Duodenal mucosa (tissue), 2 donors: Measurements from ENCODE around the gene COL5A1.

ENCODE experiments used
- H3K27ac ChIP-seq: one replicate; pipeline ENCODE4 v1.7.0; 2013; ENCODE audit warnings: low read depth, low read length
- H3K27me3 ChIP-seq, 2 donors: one replicate each; pipeline ENCODE4 v1.7.0; 2013; ENCODE audit warnings: low read length in 2 of 2, control low read depth in 1 of 2; ENCODE audit not compliant: insufficient read depth in 2 of 2, control insufficient read depth in 1 of 2
- H3K36me3 ChIP-seq, 2 donors: one replicate each; pipeline ENCODE4 v1.7.0; 2013; ENCODE audit warnings: low read length in 2 of 2, control low read depth in 1 of 2; ENCODE audit not compliant: insufficient read depth in 2 of 2, control insufficient read depth in 1 of 2
- H3K4me1 ChIP-seq, 2 donors: one replicate each; pipeline ENCODE4 v1.7.0; 2013; ENCODE audit warnings: low read length in 2 of 2, control low read depth in 1 of 2; ENCODE audit not compliant: insufficient read depth in 2 of 2, control insufficient read depth in 1 of 2
- H3K4me3 ChIP-seq, 2 donors: one replicate each; pipeline ENCODE4 v1.7.0; 2013; ENCODE audit warnings: low read length in 2 of 2, low read depth in 1 of 2
- H3K9ac ChIP-seq, 2 donors: one replicate each; pipeline ENCODE4 v1.7.0; 2013; ENCODE audit warnings: low read length in 2 of 2, low read depth in 1 of 2
- H3K9me3 ChIP-seq, 2 donors: one replicate each; pipeline ENCODE4 v1.7.0; 2013; ENCODE audit warnings: low read length in 2 of 2, control low read depth in 1 of 2; ENCODE audit not compliant: control insufficient read depth in 1 of 2

COL5A1 gene

GRCh38 chr9:134619983-134620661 is 21.5 kb upstream of the COL5A1 start:
- Histone ChIP-seq H3K9me3 (no peaks in the 10 kb centered on the region), H3K27ac (no peak overlapping the region), H3K4me1 (no peaks in the 10 kb centered on the region), H3K36me3 (no peaks in the 10 kb centered on the region), H3K27me3 (no peaks in the 10 kb centered on the region), H3K4me3 (no peak overlapping the region), H3K9ac (no peak overlapping the region)

- no peaks in the 10 kb centered on the region for H3K27me3 ChIP-seq
Measured at GRCh38 chr9:134620751-134621557, 20.6 kb upstream of the COL5A1 start.

GRCh38 chr9:134621558-134622110 is 20.0 kb upstream of the COL5A1 start:
- H3K27ac ChIP-seq: no peak overlapping the region
- H3K9ac ChIP-seq: no peak overlapping the region
- H3K9me3 ChIP-seq: no peaks in the 10 kb centered on the region
- no peaks in the 10 kb centered on the region for H3K4me1 ChIP-seq
- H3K27me3 ChIP-seq: no peaks in the 10 kb centered on the region
- H3K4me3 ChIP-seq: no peak overlapping the region
- H3K36me3 ChIP-seq: no peaks in the 10 kb centered on the region

More at GRCh38 chr9:134620751-134621557, 20.6 kb upstream of the COL5A1 start:
- no peak overlapping the region for H3K9ac ChIP-seq
- no peaks in the 10 kb centered on the region for H3K36me3 ChIP-seq
- no peak overlapping the region for H3K4me3 ChIP-seq
- no peak overlapping the region for H3K27ac ChIP-seq
- H3K4me1 ChIP-seq: no peaks in the 10 kb centered on the region
- H3K9me3 ChIP-seq: no peaks in the 10 kb centered on the region

- H3K9me3 ChIP-seq: no peaks in the 10 kb centered on the region
- H3K9ac ChIP-seq: no peak overlapping the region
- H3K27me3 ChIP-seq: no peaks in the 10 kb centered on the region
- H3K4me1 ChIP-seq: no peaks in the 10 kb centered on the region
- H3K27ac ChIP-seq: no peak overlapping the region
- H3K36me3 ChIP-seq: no peaks in the 10 kb centered on the region
- H3K4me3 ChIP-seq: no peak overlapping the region
Measured at GRCh38 chr9:134622896-134623257, 18.7 kb upstream of the COL5A1 start.

GRCh38 chr9:134623258-134624066 is 18.1 kb upstream of the COL5A1 start:
- H3K9me3 ChIP-seq: no peaks in the 10 kb centered on the region
- no peaks in the 10 kb centered on the region for H3K27me3 ChIP-seq
- no peak overlapping the region for H3K27ac ChIP-seq
- no peaks in the 10 kb centered on the region for H3K36me3 ChIP-seq
- H3K4me1 ChIP-seq: no peaks in the 10 kb centered on the region
- no peak overlapping the region for H3K9ac ChIP-seq
- no peak overlapping the region for H3K4me3 ChIP-seq

GRCh38 chr9:134624137-134624591 is 17.4 kb upstream of the COL5A1 start:
- H3K4me1 ChIP-seq: no peaks in the 10 kb centered on the region
- no peak overlapping the region for H3K4me3 ChIP-seq
- no peaks in the 10 kb centered on the region for H3K36me3 ChIP-seq
- H3K9ac ChIP-seq: no peak overlapping the region
- no peak overlapping the region for H3K27ac ChIP-seq
- H3K27me3 ChIP-seq: no peaks in the 10 kb centered on the region
- no peaks in the 10 kb centered on the region for H3K9me3 ChIP-seq

- no peaks in the 10 kb centered on the region for H3K27me3 ChIP-seq
- H3K27ac ChIP-seq: no peak overlapping the region
Measured at GRCh38 chr9:134624621-134625181, 16.9 kb upstream of the COL5A1 start.

GRCh38 chr9:134625361-134626068 is 16.1 kb upstream of the COL5A1 start:
- Histone ChIP-seq H3K4me3 (no peak overlapping the region), H3K4me1 (no peaks in the 10 kb centered on the region), H3K36me3 (no peaks in the 10 kb centered on the region), H3K27me3 (no peaks in the 10 kb centered on the region), H3K27ac (no peak overlapping the region), H3K9ac (no peak overlapping the region), H3K9me3 (no peaks in the 10 kb centered on the region)

More at GRCh38 chr9:134624621-134625181, 16.9 kb upstream of the COL5A1 start:
- H3K4me3 ChIP-seq: no peak overlapping the region
- no peak overlapping the region for H3K9ac ChIP-seq
- no peaks in the 10 kb centered on the region for H3K36me3 ChIP-seq
- no peaks in the 10 kb centered on the region for H3K9me3 ChIP-seq
- H3K4me1 ChIP-seq: no peaks in the 10 kb centered on the region

GRCh38 chr9:134626069-134626423 is 15.6 kb upstream of the COL5A1 start:
- H3K4me1 ChIP-seq: no peaks in the 10 kb centered on the region
- H3K27me3 ChIP-seq: no peaks in the 10 kb centered on the region
- H3K9ac ChIP-seq: no peak overlapping the region
- no peaks in the 10 kb centered on the region for H3K36me3 ChIP-seq
- H3K4me3 ChIP-seq: no peak overlapping the region
- H3K9me3 ChIP-seq: no peaks in the 10 kb centered on the region
- no peak overlapping the region for H3K27ac ChIP-seq
